Mesothelial cell of epicardium (in vitro differentiated cells): ENCODE results near the gene CCSER1. TPM values are rescaled to one million over a fixed set of nuclear protein-coding genes. Genes with fewer than 3 reads are reported as not detected.

Experiments used
- DNase-seq, 2 experiments: peaks; one replicate each; pipeline ENCODE4 v3.0.0; 2021; ENCODE audit warnings: low spot score in 2 of 2; ENCODE audit not compliant: unreplicated experiment in 2 of 2
- H3K27ac Mint-ChIP-seq: 2 replicates; pipeline ENCODE4 v1.8.0; 2021; ENCODE audit warnings: mixed read lengths
- H3K27me3 Mint-ChIP-seq: 2 replicates; pipeline ENCODE4 v1.8.0; 2021; ENCODE audit warnings: low read depth, mixed read lengths
- H3K36me3 Mint-ChIP-seq: 2 replicates; pipeline ENCODE4 v1.8.0; 2021; ENCODE audit warnings: mixed read lengths
- H3K4me1 Mint-ChIP-seq: 2 replicates; pipeline ENCODE4 v1.8.0; 2021; ENCODE audit warnings: mixed read lengths
- H3K4me3 Mint-ChIP-seq: 2 replicates; pipeline ENCODE4 v1.8.0; 2021; ENCODE audit warnings: mild to moderate bottlenecking, moderate library complexity, mixed read lengths
- H3K9me3 Mint-ChIP-seq: 2 replicates; pipeline ENCODE4 v1.8.0; 2021; ENCODE audit warnings: mixed read lengths
- CTCF ChIP-seq: fragments of 200-600 bp; sonication (generic); IDR thresholded peaks from one replicate; pipeline ENCODE4 v1.5.0; 2021; ENCODE audit warnings: antibody characterized with exemption; ENCODE audit not compliant: unreplicated experiment
- total RNA-seq: library from RNA; stranded (reverse); gene quantifications from 3 replicates; pipeline ENCODE4 v1.2.1, GENCODE V29; 2021

The CCSER1 gene
- total RNA-seq, 1 donor from 2014 or later, result 7.2 TPM

DNA sequence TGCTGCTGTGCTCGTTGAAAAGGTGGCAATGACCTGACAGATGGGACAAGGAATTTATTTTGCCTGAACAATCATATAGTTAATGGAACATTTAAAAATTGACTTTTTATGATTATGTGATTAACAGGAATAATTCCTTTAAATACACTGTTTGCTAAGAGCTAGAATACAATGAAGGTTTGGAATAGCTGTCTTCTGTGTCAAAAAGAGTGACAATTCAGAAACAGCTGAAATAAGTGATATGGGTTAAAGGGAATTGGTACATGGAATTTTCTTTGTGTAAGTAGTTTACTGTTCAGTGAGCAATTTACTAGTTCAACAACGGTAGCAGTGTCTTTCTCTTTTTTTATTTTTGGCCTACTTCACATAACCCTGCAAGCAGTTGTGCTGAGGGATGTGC, 1093.1 kb downstream of the CCSER1 start:
- H3K36me3 Mint-ChIP-seq, result no peaks in the 10 kb centered on the region
- H3K27ac Mint-ChIP-seq, result no peak overlapping the region

DNA sequence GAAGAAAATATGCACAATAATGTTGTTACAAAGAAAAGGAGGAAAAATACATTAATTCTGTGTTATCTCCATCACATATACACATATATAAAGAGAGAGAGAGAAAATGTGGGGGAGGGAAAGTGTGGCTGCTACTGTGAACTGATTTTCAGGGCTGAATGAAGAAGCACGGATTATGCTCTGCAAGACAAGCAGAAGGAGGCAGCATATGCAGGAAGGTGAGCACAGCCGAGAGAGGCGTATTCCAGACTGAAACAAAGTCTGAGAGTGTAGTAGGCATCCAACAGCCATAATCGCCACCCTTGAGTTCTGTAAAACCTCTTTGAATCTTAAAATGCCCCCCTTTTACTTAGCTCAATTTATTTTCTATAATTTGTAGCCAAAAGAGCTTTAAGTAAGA, 1094.8 kb downstream of the CCSER1 start:
- TF ChIP-seq CTCF, result no peak
- H3K27me3 Mint-ChIP-seq, result no peaks in the 10 kb centered on the region
- no peaks in the 10 kb centered on the region for H3K36me3 Mint-ChIP-seq
- no peaks in the 10 kb centered on the region for H3K4me1 Mint-ChIP-seq
- no peak overlapping the region for H3K27ac Mint-ChIP-seq
- no peak overlapping the region for H3K4me3 Mint-ChIP-seq
- no peak for DNase-seq
- peaks cover under 1% of the 10 kb centered on the region for H3K9me3 Mint-ChIP-seq

More for the DNA sequence above, 1093.1 kb downstream of the CCSER1 start:
- no peak for DNase-seq
- Mint-ChIP-seq H3K27me3 (no peaks in the 10 kb centered on the region), H3K4me1 (no peaks in the 10 kb centered on the region), H3K4me3 (no peak overlapping the region), H3K9me3 (peaks cover 6% of the 10 kb centered on the region)
- no peak for TF ChIP-seq CTCF

DNA sequence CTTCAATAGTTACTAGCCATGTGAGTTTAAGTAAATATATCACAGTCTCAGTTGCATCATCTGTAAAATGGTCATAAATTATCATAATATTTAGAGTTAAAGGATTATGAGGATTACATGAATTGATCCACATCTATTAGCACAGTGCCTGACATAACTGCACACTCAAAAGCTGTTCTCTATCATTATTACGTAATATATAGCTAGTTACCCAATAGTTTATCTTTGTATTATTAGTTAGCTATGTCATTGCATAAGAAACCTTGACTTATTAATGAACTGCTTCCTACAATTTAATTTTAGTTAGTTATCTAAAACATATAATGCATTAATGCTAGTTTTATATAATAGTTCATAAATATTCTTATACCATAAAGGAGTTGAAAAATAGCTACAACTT, 1099.7 kb downstream of the CCSER1 start:
- Mint-ChIP-seq H3K27me3 (no peaks in the 10 kb centered on the region), H3K4me3 (no peak overlapping the region), H3K36me3 (no peaks in the 10 kb centered on the region), H3K4me1 (no peaks in the 10 kb centered on the region), H3K9me3 (peaks cover 4% of the 10 kb centered on the region), H3K27ac (no peak overlapping the region)
- DNase-seq, result no peak
- no peak for TF ChIP-seq CTCF

GRCh38 chr4:91228659-91229058, 1101.5 kb downstream of the CCSER1 start:
- Mint-ChIP-seq H3K27ac (no peak overlapping the region), H3K9me3 (peaks cover 4% of the 10 kb centered on the region), H3K36me3 (no peaks in the 10 kb centered on the region), H3K4me1 (no peaks in the 10 kb centered on the region), H3K4me3 (no peak overlapping the region), H3K27me3 (no peaks in the 10 kb centered on the region)
- TF ChIP-seq CTCF, result no peak
- no peak for DNase-seq

GRCh38 chr4:91233164-91233563, 1106.0 kb downstream of the CCSER1 start:
- H3K27me3 Mint-ChIP-seq, result no peaks in the 10 kb centered on the region

More at GRCh38 chr4:91233164-91233563, 1106.0 kb downstream of the CCSER1 start:
- H3K4me1 Mint-ChIP-seq, result no peaks in the 10 kb centered on the region
- H3K9me3 Mint-ChIP-seq, result peaks cover 4% of the 10 kb centered on the region
- no peak overlapping the region for H3K27ac Mint-ChIP-seq
- DNase-seq, result no peak
- TF ChIP-seq CTCF, result no peak
- no peak overlapping the region for H3K4me3 Mint-ChIP-seq
- no peaks in the 10 kb centered on the region for H3K36me3 Mint-ChIP-seq
